Neural cell (in vitro differentiated cells): ENCODE measurements around the gene ARL5B. TPM values are rescaled to one million over a fixed set of nuclear protein-coding genes. Genes with fewer than 3 reads are reported as not detected.
"Not testable (repeated sequence)": the region's sequence is repeated elsewhere in the genome, so short reads cannot be mapped to it uniquely, and the experiment has no call there.

Experiments used
- H2AFZ ChIP-seq: fragments of 200-600, 300-800 bp; sonication (generic), shearing (Covaris generic); 2 replicates; pipeline ENCODE4 v1.6.0; 2014; ENCODE audit warnings: low read depth, mild to moderate bottlenecking, antibody characterized with exemption, low read length, moderate library complexity
- H3F3A ChIP-seq: fragments of 200-600 bp; shearing (Covaris generic); 2 replicates; pipeline ENCODE4 v1.6.1; 2016; ENCODE audit warnings: mild to moderate bottlenecking, moderate library complexity, mixed read lengths, antibody characterized with exemption, low read length; ENCODE audit not compliant: insufficient read depth, poor library complexity, severe bottlenecking
- H3K27ac ChIP-seq: fragments of 200-600, 300-800 bp; sonication (generic), shearing (Covaris generic); 2 replicates; pipeline ENCODE4 v1.5.1; 2014; ENCODE audit warnings: mild to moderate bottlenecking, low read length, moderate library complexity
- H3K27me3 ChIP-seq: fragments of 300-800, 200-600 bp; sonication (generic), shearing (Covaris generic); 2 replicates; pipeline ENCODE4 v1.6.0; 2014; ENCODE audit warnings: mild to moderate bottlenecking, low read depth, low read length, moderate library complexity; ENCODE audit not compliant: insufficient read depth
- H3K36me3 ChIP-seq: fragments of 300-800, 200-600 bp; sonication (generic), shearing (Covaris generic); 2 replicates; pipeline ENCODE4 v1.5.1; 2014; ENCODE audit warnings: mild to moderate bottlenecking, antibody characterized with exemption, low read length, moderate library complexity; ENCODE audit not compliant: insufficient read depth
- H3K4me2 ChIP-seq: fragments of 300-800, 200-600 bp; sonication (generic), shearing (Covaris generic); 2 replicates; pipeline ENCODE4 v1.6.0; 2014; ENCODE audit warnings: mild to moderate bottlenecking, low read length
- H3K4me3 ChIP-seq: fragments of 300-800, 200-600 bp; sonication (generic), shearing (Covaris generic); 2 replicates; pipeline ENCODE4 v1.5.1; 2014; ENCODE audit warnings: mild to moderate bottlenecking, low read length, moderate library complexity
- H3K79me2 ChIP-seq: fragments of 200-600 bp; shearing (Covaris generic); replicated peaks from 2 replicates; pipeline ENCODE4 v1.6.0; 2014; ENCODE audit warnings: mild to moderate bottlenecking, low read length, moderate library complexity; ENCODE audit not compliant: insufficient read depth
- H3K9ac ChIP-seq: fragments of 300-800, 200-600 bp; sonication (generic), shearing (Covaris generic); 2 replicates; pipeline ENCODE4 v1.6.1; 2016; ENCODE audit warnings: mild to moderate bottlenecking, low read length, mixed read lengths
- H3K9me2 ChIP-seq: fragments of 200-600 bp; shearing (Covaris generic); 2 replicates; pipeline ENCODE4 v1.6.1; 2016; ENCODE audit warnings: mild to moderate bottlenecking, low read length, mixed read lengths; ENCODE audit not compliant: insufficient read depth
- H3K9me3 ChIP-seq: fragments of 200-600, 300-800 bp; sonication (generic), shearing (Covaris generic); 2 replicates; pipeline ENCODE4 v1.6.1; 2016; ENCODE audit warnings: mild to moderate bottlenecking, mixed run types, low read length, moderate library complexity, mixed read lengths
- H4K20me1 ChIP-seq: fragments of 200-600 bp; shearing (Covaris generic); 2 replicates; pipeline ENCODE4 v1.6.1; 2016; ENCODE audit warnings: mild to moderate bottlenecking, mixed run types; ENCODE audit not compliant: insufficient read depth
- EP300 ChIP-seq: fragments of 450-650 bp; conservative IDR thresholded peaks from 2 replicates; pipeline ENCODE4 v1.6.1; 2014; ENCODE audit warnings: antibody characterized with exemption, mild to moderate bottlenecking, moderate library complexity; ENCODE audit not compliant: poor library complexity, severe bottlenecking
- EZH2 ChIP-seq: fragments of 200-600, 300-800 bp; shearing (Covaris generic), sonication (generic); IDR thresholded peaks from 2 replicates; pipeline ENCODE4 v1.6.1; 2014; ENCODE audit warnings: antibody characterized with exemption, low read length, borderline replicate concordance, mild to moderate bottlenecking; ENCODE audit not compliant: insufficient read depth, poor library complexity, severe bottlenecking
- MXI1 ChIP-seq: fragments of 450-650 bp; conservative IDR thresholded peaks from 2 replicates; pipeline ENCODE4 v1.6.1; 2014; ENCODE audit warnings: antibody characterized with exemption, mild to moderate bottlenecking; ENCODE audit not compliant: poor library complexity, severe bottlenecking
- POLR2AphosphoS5 ChIP-seq: IDR thresholded peaks from 2 replicates; pipeline ENCODE4 v1.6.1; 2012
- RAD21 ChIP-seq: fragments of 450-650 bp; conservative IDR thresholded peaks from 2 replicates; pipeline ENCODE4 v1.6.1; 2014; ENCODE audit warnings: antibody characterized with exemption, mild to moderate bottlenecking, moderate library complexity
- SMC3 ChIP-seq: fragments of 450-650 bp; conservative IDR thresholded peaks from 2 replicates; pipeline ENCODE4 v1.6.1; 2014; ENCODE audit warnings: antibody characterized with exemption, mild to moderate bottlenecking, moderate library complexity; ENCODE audit not compliant: poor library complexity
- TAF1 ChIP-seq: IDR thresholded peaks from 2 replicates; pipeline ENCODE4 v1.6.1; 2012; ENCODE audit warnings: low read depth
- polyA plus RNA-seq: library from polyadenylated mRNA; depleted of rRNA; stranded (reverse); fragments of >200 nt; gene quantifications from 2 replicates; pipeline ENCODE4 v1.2.3, GENCODE V29; 2014
- TF ChIP-seq, protein P1 (sequence below): IDR thresholded peaks from 2 replicates; pipeline ENCODE4 v1.6.1; 2012; ENCODE audit warnings: borderline replicate concordance
- TF ChIP-seq, protein P2 (sequence below): fragments of 450-650 bp; IDR thresholded peaks from 2 replicates; pipeline ENCODE4 v1.5.1; 2014; ENCODE audit warnings: antibody characterized with exemption, mild to moderate bottlenecking, moderate library complexity; ENCODE audit not compliant: poor library complexity, severe bottlenecking

The ARL5B gene
- polyA plus RNA-seq, 1 donor from 2014 or later, result 50.0 TPM

DNA sequence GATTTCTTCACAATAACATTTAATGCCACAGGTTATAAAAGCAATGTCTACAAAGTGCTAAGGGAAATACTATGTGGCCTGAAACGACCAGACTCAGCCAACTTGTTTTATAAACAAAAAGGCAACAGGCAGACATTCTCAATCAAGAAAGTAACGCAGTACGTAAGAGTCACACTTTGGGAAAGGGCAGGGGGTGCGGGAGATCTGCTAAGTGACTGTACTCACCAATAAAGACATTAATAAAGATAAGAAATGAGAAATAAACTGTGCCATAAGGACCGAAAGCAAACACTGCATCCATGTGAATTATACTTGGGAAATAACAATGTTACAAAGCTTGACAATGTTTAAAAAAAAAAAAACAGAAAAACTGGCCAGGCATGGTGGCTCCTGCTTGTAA, 33.3 kb upstream of the ARL5B start:
- H3K4me2 ChIP-seq, result no peak overlapping the region

DNA sequence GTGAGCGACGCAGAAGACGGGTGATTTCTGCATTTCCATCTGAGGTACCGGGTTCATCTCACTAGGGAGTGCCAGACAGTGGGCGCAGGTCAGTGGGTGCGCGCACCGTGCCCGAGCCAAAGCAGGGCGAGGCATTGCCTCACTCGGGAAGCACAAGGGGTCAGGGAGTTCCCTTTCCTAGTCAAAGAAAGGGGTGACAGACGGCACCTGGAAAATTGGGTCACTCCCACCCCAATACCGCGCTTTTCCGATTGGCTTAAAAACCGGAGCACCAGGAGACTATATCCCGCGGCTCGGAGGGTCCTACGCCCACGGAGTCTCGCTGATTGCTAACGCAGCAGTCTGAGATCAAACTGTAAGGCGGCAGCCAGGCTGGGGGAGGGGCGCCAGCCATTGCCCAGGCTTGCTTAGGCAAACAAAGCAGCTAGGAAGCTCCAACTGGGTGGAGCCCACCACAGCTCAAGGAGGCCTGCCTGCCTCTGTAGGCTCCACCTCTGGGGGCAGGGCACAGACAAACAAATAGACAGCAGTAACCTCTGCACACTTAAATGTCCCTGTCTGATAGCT, 31.7 kb upstream of the ARL5B start:
- H3K9me2 ChIP-seq, H3K79me2 ChIP-seq, H3F3A ChIP-seq, H3K4me2 ChIP-seq, H4K20me1 ChIP-seq, H3K9me3 ChIP-seq, H2AFZ ChIP-seq, H3K27ac ChIP-seq, H3K27me3 ChIP-seq, H3K36me3 ChIP-seq: not testable (repeated sequence)
- Histone ChIP-seq H3K9ac (peak overlapping the region; percentile 47), H3K4me3 (peak overlapping the region; percentile 52)
- peak; percentile 26 for TF ChIP-seq POLR2AphosphoS5

More for the DNA sequence above, 33.3 kb upstream of the ARL5B start:
- peaks cover 6% of the 10 kb centered on the region for H3K36me3 ChIP-seq
- H3K9me2 ChIP-seq, result no peaks in the 10 kb centered on the region
- no peak overlapping the region for H3K9ac ChIP-seq
- no peaks in the 10 kb centered on the region for H3K9me3 ChIP-seq
- no peaks in the 10 kb centered on the region for H3K27me3 ChIP-seq
- TF ChIP-seq TAF1, result no peak
- no peak for TF ChIP-seq EZH2
- H3F3A ChIP-seq, result no peaks in the 10 kb centered on the region
- H3K27ac ChIP-seq, result no peak overlapping the region
- no peak overlapping the region for H3K4me3 ChIP-seq
- H2AFZ ChIP-seq, result no peak overlapping the region
- no peaks in the 10 kb centered on the region for H4K20me1 ChIP-seq
- H3K79me2 ChIP-seq, result no peaks in the 10 kb centered on the region

DNA sequence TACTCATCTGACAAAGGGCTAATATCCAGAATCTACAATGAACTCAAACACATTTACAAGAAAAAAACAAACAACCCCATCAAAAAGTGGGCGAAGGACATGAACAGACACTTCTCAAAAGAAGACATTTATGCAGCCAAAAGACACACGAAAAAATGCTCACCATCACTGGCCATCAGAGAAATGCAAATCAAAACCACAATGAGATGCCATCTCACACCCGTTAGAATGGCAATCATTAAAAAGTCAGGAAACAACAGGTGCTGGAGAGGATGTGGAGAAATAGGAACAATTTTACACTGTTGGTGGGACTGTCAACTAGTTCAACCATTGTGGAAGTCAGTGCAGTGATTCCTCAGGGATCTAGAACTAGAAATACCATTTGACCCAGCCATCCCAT, 26.7 kb upstream of the ARL5B start:
- H3K9me3 ChIP-seq, H3K79me2 ChIP-seq, H3K4me3 ChIP-seq, H4K20me1 ChIP-seq, H3K9me2 ChIP-seq, H3F3A ChIP-seq, H3K27ac ChIP-seq, H3K4me2 ChIP-seq, H3K36me3 ChIP-seq, H3K27me3 ChIP-seq, H3K9ac ChIP-seq, H2AFZ ChIP-seq: not testable (repeated sequence)

DNA sequence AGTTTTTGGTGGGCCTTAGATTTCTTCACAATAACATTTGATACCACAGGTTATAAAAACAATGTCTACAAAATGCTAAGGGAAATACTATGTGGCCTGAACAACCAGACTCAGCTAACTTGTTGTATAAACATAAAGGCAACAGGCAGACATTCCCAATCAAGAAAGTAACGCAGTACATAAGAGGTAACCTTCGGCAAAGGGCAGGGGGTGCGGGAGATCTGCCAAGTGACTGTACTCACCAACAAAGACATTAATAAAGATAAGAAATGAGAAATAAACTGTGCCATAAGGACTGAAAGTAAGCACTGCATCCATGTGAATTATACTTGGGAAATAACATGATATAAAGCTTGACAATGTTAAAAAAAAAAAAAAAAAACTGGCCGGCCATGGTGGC, 23.2 kb upstream of the ARL5B start:
- TF ChIP-seq, protein P1, sequence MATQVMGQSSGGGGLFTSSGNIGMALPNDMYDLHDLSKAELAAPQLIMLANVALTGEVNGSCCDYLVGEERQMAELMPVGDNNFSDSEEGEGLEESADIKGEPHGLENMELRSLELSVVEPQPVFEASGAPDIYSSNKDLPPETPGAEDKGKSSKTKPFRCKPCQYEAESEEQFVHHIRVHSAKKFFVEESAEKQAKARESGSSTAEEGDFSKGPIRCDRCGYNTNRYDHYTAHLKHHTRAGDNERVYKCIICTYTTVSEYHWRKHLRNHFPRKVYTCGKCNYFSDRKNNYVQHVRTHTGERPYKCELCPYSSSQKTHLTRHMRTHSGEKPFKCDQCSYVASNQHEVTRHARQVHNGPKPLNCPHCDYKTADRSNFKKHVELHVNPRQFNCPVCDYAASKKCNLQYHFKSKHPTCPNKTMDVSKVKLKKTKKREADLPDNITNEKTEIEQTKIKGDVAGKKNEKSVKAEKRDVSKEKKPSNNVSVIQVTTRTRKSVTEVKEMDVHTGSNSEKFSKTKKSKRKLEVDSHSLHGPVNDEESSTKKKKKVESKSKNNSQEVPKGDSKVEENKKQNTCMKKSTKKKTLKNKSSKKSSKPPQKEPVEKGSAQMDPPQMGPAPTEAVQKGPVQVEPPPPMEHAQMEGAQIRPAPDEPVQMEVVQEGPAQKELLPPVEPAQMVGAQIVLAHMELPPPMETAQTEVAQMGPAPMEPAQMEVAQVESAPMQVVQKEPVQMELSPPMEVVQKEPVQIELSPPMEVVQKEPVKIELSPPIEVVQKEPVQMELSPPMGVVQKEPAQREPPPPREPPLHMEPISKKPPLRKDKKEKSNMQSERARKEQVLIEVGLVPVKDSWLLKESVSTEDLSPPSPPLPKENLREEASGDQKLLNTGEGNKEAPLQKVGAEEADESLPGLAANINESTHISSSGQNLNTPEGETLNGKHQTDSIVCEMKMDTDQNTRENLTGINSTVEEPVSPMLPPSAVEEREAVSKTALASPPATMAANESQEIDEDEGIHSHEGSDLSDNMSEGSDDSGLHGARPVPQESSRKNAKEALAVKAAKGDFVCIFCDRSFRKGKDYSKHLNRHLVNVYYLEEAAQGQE, result no peak
- TF ChIP-seq EZH2, result no peak
- TF ChIP-seq TAF1, result no peak
- no peak for TF ChIP-seq EP300
- TF ChIP-seq MXI1, result no peak
- no peak for TF ChIP-seq RAD21
- no peak for TF ChIP-seq SMC3
- no peak for TF ChIP-seq POLR2AphosphoS5
- TF ChIP-seq, protein P2, sequence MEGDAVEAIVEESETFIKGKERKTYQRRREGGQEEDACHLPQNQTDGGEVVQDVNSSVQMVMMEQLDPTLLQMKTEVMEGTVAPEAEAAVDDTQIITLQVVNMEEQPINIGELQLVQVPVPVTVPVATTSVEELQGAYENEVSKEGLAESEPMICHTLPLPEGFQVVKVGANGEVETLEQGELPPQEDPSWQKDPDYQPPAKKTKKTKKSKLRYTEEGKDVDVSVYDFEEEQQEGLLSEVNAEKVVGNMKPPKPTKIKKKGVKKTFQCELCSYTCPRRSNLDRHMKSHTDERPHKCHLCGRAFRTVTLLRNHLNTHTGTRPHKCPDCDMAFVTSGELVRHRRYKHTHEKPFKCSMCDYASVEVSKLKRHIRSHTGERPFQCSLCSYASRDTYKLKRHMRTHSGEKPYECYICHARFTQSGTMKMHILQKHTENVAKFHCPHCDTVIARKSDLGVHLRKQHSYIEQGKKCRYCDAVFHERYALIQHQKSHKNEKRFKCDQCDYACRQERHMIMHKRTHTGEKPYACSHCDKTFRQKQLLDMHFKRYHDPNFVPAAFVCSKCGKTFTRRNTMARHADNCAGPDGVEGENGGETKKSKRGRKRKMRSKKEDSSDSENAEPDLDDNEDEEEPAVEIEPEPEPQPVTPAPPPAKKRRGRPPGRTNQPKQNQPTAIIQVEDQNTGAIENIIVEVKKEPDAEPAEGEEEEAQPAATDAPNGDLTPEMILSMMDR, result no peak
- no peaks in the 10 kb centered on the region for H4K20me1 ChIP-seq
- no peak overlapping the region for H2AFZ ChIP-seq

DNA sequence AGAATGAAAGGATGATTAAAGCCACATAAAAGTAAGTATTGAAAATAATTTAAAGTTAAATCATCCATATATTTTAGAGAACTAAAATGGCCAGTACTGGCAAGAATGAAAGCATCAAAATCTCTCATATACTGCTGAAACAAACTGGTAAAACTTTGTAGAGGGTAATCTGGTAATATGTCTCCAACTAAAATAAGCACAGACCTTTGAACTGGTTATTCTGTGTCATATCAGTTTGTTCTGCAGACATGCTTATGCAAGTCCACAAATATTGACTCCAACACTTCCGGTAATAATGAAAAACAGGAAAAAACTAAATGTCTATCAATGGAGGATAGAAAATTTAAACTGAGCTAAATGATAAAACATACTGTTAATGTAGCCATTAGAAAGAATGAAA, 21.8 kb upstream of the ARL5B start:
- H3K27ac ChIP-seq, H2AFZ ChIP-seq, H3K9me3 ChIP-seq, H4K20me1 ChIP-seq, H3K4me2 ChIP-seq, H3K36me3 ChIP-seq, H3K9me2 ChIP-seq, H3K9ac ChIP-seq, H3K27me3 ChIP-seq, H3F3A ChIP-seq, H3K79me2 ChIP-seq, H3K4me3 ChIP-seq: not testable (repeated sequence)

More for the DNA sequence above, 23.2 kb upstream of the ARL5B start:
- H3K9me2 ChIP-seq, result no peaks in the 10 kb centered on the region
- no peaks in the 10 kb centered on the region for H3K27me3 ChIP-seq
- H3K9me3 ChIP-seq, result no peaks in the 10 kb centered on the region
- H3F3A ChIP-seq, result no peaks in the 10 kb centered on the region
- no peak overlapping the region for H3K9ac ChIP-seq
- no peak overlapping the region for H3K4me3 ChIP-seq
- no peaks in the 10 kb centered on the region for H3K36me3 ChIP-seq
- no peaks in the 10 kb centered on the region for H3K79me2 ChIP-seq
- no peak overlapping the region for H3K27ac ChIP-seq
- no peak overlapping the region for H3K4me2 ChIP-seq
